Measurements from ENCODE around the gene THSD1.
"Not testable (repeated sequence)": the region's sequence is repeated elsewhere in the genome, so short reads cannot be mapped to it uniquely, and the experiment has no call there.

THSD1 gene

GRCh38 chr13:52348983-52349780, 56.8 kb downstream of the THSD1 start:
- no peak for DNase-seq

GRCh38 chr13:52348071-52348470, 57.9 kb downstream of the THSD1 start:
- no peak for DNase-seq

- no peak for DNase-seq
Observed at GRCh38 chr13:52345631-52346251, 60.2 kb downstream of the THSD1 start.

- DNase-seq: no peak
Observed at GRCh38 chr13:52345048-52345447, 60.9 kb downstream of the THSD1 start.

- no peak for DNase-seq
Observed at GRCh38 chr13:52344108-52344507, 61.9 kb downstream of the THSD1 start.

- not testable (repeated sequence) for DNase-seq
Observed at GRCh38 chr13:52342203-52342602, 63.8 kb downstream of the THSD1 start.

GRCh38 chr13:52337828-52338455, 68.0 kb downstream of the THSD1 start:
- not testable (repeated sequence) for DNase-seq

GRCh38 chr13:52334107-52334506, 71.9 kb downstream of the THSD1 start:
- DNase-seq: not testable (repeated sequence)

- DNase-seq: not testable (repeated sequence)
Observed at GRCh38 chr13:52331844-52332243, 74.1 kb downstream of the THSD1 start.

Measured in CD4-positive, alpha-beta T cell treated with Interleukin-21 for 1 hour (primary cell).